Panc1 (cell line): ENCODE measurements around the gene SPEM2.

Experiments
- CTCF ChIP-seq: fragments of 450-650 bp; IDR thresholded peaks from 2 replicates; pipeline ENCODE4 v1.5.1; 2017; ENCODE audit warnings: mild to moderate bottlenecking
- POLR2AphosphoS5 ChIP-seq: IDR thresholded peaks from 2 replicates; pipeline ENCODE4 v1.6.1; 2012; ENCODE audit warnings: mild to moderate bottlenecking, low read depth, low read length, moderate library complexity
- TCF7L2 ChIP-seq: IDR thresholded peaks from 2 replicates; pipeline ENCODE4 v1.6.1; 2011; ENCODE audit warnings: mild to moderate bottlenecking, low read depth, low read length, inconsistent platforms

- TF ChIP-seq CTCF (no peak), POLR2AphosphoS5 (no peak), TCF7L2 (no peak)
Observed at GRCh38 chr17:7415784-7416183, 9.6 kb upstream of the SPEM2 start.
